HG03280 (cell line): Measurements from ENCODE around the gene NADSYN1.

Experiments used
- ATAC-seq: cut with Tn5 transposase; IDR thresholded peaks from one replicate; pipeline ENCODE4 v1.9.1; 2021; ENCODE audit warnings: mild to moderate bottlenecking, moderate library complexity; ENCODE audit not compliant: unreplicated experiment

NADSYN1 gene

DNA sequence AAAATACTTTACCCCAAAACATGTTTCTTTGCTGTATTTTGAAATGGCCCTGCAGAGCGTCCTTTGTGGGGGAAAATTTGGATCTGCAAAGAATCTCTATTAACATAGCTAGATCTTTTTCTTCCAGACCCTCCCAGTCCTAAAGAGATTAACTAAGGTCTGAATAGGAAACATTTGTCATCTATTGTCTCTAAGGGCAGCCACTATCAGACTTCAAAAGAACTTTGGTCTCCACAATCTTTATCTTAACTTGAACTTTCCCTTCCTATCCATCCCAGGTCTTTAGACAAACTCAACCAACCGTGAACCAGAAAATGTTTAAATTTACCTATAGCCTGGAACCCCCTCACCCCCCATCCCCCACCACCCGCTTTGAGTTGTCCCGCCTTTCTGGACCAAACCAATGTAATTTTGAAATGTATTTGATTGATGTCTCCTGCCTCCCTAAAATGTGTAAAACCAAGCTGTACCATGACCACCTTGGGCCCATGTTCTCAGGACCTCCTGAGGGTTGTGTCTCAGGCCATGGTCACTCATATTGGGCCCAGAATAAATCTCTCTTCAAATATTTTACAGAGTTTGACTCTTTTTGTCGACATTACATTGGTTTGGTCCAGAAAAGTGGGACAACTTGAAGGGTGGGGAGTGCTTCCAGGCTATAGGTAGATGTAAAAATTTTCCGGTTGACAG is 91.7 kb downstream of the NADSYN1 start:
- ATAC-seq = no peak

DNA sequence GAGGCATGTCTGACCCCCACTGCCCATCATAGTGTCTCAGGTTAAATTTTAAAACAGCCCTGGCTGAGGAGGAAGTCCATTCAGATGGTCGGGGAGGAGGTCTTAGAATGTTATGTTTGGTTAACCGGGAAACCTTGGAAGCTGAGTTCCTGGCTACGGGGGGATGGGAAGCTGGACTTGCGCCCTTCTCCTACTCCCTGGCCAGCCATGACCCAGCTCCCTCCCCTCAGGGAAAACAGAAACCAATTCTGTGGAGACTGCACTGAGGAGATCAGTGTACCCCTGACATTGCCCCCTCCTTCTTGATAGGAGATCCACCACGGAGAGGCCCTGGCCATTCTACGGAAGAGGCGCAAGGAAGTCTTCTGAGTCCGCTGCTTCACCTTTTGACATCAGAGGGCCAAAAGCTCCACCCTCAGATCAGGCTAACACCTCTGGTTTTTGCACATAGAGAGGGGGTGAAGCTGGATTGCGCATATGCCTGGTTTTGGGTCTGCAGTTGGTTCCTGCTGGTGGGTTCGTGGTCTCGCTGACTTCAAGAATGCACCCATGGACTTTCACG is 92.5 kb downstream of the NADSYN1 start:
- ATAC-seq = no peak

DNA sequence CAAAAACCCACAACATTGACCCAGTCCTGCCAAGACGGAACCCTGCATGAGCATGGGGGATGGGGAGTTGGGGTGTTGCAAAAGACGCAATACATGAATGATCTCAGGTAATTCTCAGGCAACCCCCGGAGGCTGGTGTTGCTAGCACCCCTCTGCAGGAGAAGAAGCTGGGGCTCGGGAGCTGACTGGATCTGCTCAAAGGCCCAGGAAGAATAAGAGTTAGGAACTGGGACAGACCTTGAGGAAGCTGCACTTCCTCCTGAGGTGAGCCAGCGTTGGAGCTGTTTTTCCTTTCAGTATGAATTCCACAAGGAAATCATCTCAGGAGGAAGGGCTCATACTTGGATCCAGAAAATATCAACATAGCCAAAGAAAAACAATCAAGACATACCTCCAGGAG is 95.1 kb downstream of the NADSYN1 start, which contains the start of gene KRTAP5-9:
TSS of gene KRTAP5-9 (plus strand) at position 301 of the 400 bp plus-strand sequence. CDS start 238 bp downstream, outside the sequence.
- ATAC-seq = no peak

DNA sequence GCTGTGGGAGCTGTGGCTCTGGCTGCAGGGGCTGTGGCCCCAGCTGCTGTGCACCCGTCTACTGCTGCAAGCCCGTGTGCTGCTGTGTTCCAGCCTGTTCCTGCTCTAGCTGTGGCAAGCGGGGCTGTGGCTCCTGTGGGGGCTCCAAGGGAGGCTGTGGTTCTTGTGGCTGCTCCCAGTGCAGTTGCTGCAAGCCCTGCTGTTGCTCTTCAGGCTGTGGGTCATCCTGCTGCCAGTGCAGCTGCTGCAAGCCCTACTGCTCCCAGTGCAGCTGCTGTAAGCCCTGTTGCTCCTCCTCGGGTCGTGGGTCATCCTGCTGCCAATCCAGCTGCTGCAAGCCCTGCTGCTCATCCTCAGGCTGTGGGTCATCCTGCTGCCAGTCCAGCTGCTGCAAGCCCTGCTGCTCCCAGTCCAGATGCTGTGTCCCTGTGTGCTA is 95.7 kb downstream of the NADSYN1 start:
- ATAC-seq = no peak
